H1 (cell line): Measurements from ENCODE around the gene FOXI1. TPM values are rescaled to one million over a fixed set of nuclear protein-coding genes. Genes with fewer than 3 reads are reported as not detected.

Source experiments
- CTCF ChIA-PET: fragments of 300-600 bp; sonication (Branson Sonifier 250); formaldehyde crosslinking; loops from one replicate; lab custom pipeline; 2021; ENCODE audit not compliant: partially characterized antibody; lab: Charles Lee
- POLR2A ChIA-PET: fragments of 300-600 bp; sonication (Branson Sonifier 250); formaldehyde crosslinking; loops from one replicate; lab custom pipeline; 2021; ENCODE audit warnings: inconsistent platforms; ENCODE audit not compliant: partially characterized antibody; lab: Charles Lee
- DNase-seq, 2 experiments: peaks; one replicate each; pipeline versions ENCODE4 v3.0.0 to v3.0.0-alpha.2; 2010 to 2022; ENCODE audit warnings: low spot score in 2 of 2, low read depth in 1 of 2, mixed read lengths in 1 of 2
- FAIRE-seq: peaks from 2 replicates; lab custom pipeline; 2011; peaks lifted over from hg19 to GRCh38; lab: Jason Lieb, UNC
- H2AFZ ChIP-seq: 2 replicates; pipeline ENCODE4 v1.8.1; 2012; ENCODE audit warnings: low read length, inconsistent platforms
- H2AK5ac ChIP-seq: 2 replicates; pipeline ENCODE4 v1.6.1; 2013; ENCODE audit warnings: low read depth, low read length
- H2BK120ac ChIP-seq: replicated peaks from 2 replicates; pipeline ENCODE3; 2013; ENCODE audit warnings: low read depth, low read length, inconsistent platforms
- H2BK12ac ChIP-seq: 2 replicates; pipeline ENCODE4 v1.6.1; 2013; ENCODE audit warnings: low read depth, low read length
- H2BK15ac ChIP-seq: 2 replicates; pipeline ENCODE4 v1.6.1; 2013; ENCODE audit warnings: low read length
- H2BK20ac ChIP-seq: 2 replicates; pipeline ENCODE4 v1.6.1; 2013; ENCODE audit warnings: low read length
- H2BK5ac ChIP-seq: 2 replicates; pipeline ENCODE4 v1.6.1; 2013; ENCODE audit warnings: low read depth, low read length
- H3K14ac ChIP-seq: 2 replicates; pipeline ENCODE4 v1.6.1; 2013; ENCODE audit warnings: inconsistent platforms; ENCODE audit not compliant: insufficient read length
- H3K18ac ChIP-seq: 2 replicates; pipeline ENCODE4 v1.6.1; 2013; ENCODE audit warnings: low read length; ENCODE audit errors: extremely low read depth
- H3K23ac ChIP-seq: 2 replicates; pipeline ENCODE4 v1.6.1; 2013; ENCODE audit warnings: inconsistent platforms; ENCODE audit not compliant: insufficient read length
- H3K23me2 ChIP-seq: 2 replicates; pipeline ENCODE4 v1.6.1; 2013; ENCODE audit warnings: low read depth, low read length
- H3K27ac ChIP-seq: 2 replicates; pipeline ENCODE4 v1.6.1; 2011; ENCODE audit warnings: low read depth, low read length, inconsistent platforms
- H3K27me3 ChIP-seq, 4 experiments: replicated peaks in 1 of 4; 1 replicate in 1 of 4; 2 replicates in 3 of 4; pipeline versions ENCODE4 v1.6.1 to v1.8.1; 2011 to 2013; ENCODE audit warnings: low read length in 3 of 4, mild to moderate bottlenecking in 3 of 4, inconsistent platforms in 2 of 4, mixed read lengths in 2 of 4, moderate library complexity in 1 of 4; ENCODE audit not compliant: control insufficient read depth in 3 of 4, insufficient read depth in 3 of 4; ENCODE audit errors: extremely low read depth in 1 of 4
- H3K36me3 ChIP-seq, 4 experiments: 2 replicates each; pipeline versions ENCODE4 v1.6.1 to v1.8.1; 2011 to 2013; ENCODE audit warnings: mild to moderate bottlenecking in 4 of 4, low read length in 3 of 4, moderate library complexity in 2 of 4, control low read depth in 1 of 4, inconsistent platforms in 1 of 4; ENCODE audit not compliant: insufficient read depth in 4 of 4, control insufficient read depth in 2 of 4
- H3K4ac ChIP-seq: replicated peaks from 2 replicates; pipeline ENCODE3; 2013; ENCODE audit warnings: low read length, low read depth, mixed read lengths, inconsistent platforms; ENCODE audit not compliant: insufficient read length
- H3K4me1 ChIP-seq, 4 experiments: replicated peaks in 1 of 4; 1 replicate in 1 of 4; 2 replicates in 3 of 4; pipeline versions ENCODE4 v1.6.1 to v1.8.1; 2011 to 2013; ENCODE audit warnings: low read length in 3 of 4, inconsistent platforms in 2 of 4, mixed read lengths in 1 of 4; ENCODE audit not compliant: insufficient read depth in 4 of 4, control insufficient read depth in 3 of 4
- H3K4me2 ChIP-seq, 2 experiments: 2 replicates each; pipeline versions ENCODE4 v1.6.1 to v1.8.1; 2011 to 2013; ENCODE audit warnings: low read depth in 2 of 2, low read length in 2 of 2, control low read depth in 1 of 2, inconsistent platforms in 1 of 2, mild to moderate bottlenecking in 1 of 2; ENCODE audit not compliant: insufficient read depth in 1 of 2
- H3K4me3 ChIP-seq, 4 experiments: fragments of 200-600, 300-600 bp in 1 of 4; sonication (generic), shearing (Covaris generic), sonication (Bioruptor Twin) in 1 of 4; 2 replicates each; pipeline versions ENCODE4 v1.5.1 to v1.8.1; 2011 to 2016; ENCODE audit warnings: low read length in 4 of 4, low read depth in 3 of 4, control low read depth in 2 of 4, inconsistent platforms in 2 of 4, mild to moderate bottlenecking in 2 of 4, mixed read lengths in 1 of 4, moderate library complexity in 1 of 4; ENCODE audit not compliant: insufficient read depth in 2 of 4; ENCODE audit errors: extremely low read depth in 1 of 4
- H3K56ac ChIP-seq: replicated peaks from 2 replicates; pipeline ENCODE3; 2013; ENCODE audit warnings: low read depth, mild to moderate bottlenecking, mixed read lengths, low read length, inconsistent platforms; ENCODE audit not compliant: insufficient read length
- H3K79me1 ChIP-seq: 2 replicates; pipeline ENCODE4 v1.6.1; 2013; ENCODE audit warnings: low read depth, low read length, control low read depth
- H3K79me2 ChIP-seq, 2 experiments: 2 replicates each; pipeline versions ENCODE4 v1.6.1 to v1.8.1; 2012 to 2013; ENCODE audit warnings: low read length in 2 of 2, mild to moderate bottlenecking in 2 of 2, inconsistent platforms in 1 of 2; ENCODE audit not compliant: insufficient read depth in 2 of 2, control insufficient read depth in 1 of 2
- H3K9ac ChIP-seq, 4 experiments: replicated peaks in 1 of 4; 1 replicate in 1 of 4; 2 replicates in 3 of 4; pipeline versions ENCODE4 v1.6.1 to v1.8.1; 2011 to 2013; ENCODE audit warnings: low read depth in 3 of 4, low read length in 3 of 4, control low read depth in 2 of 4, mild to moderate bottlenecking in 2 of 4, moderate library complexity in 2 of 4, inconsistent platforms in 1 of 4; ENCODE audit errors: extremely low read depth in 1 of 4
- H3K9me3 ChIP-seq, 2 experiments: 2 replicates each; pipeline versions ENCODE4 v1.6.1 to v1.8.1; 2012 to 2013; ENCODE audit warnings: mild to moderate bottlenecking in 2 of 2, moderate library complexity in 2 of 2, control low read depth in 1 of 2, inconsistent platforms in 1 of 2, low read depth in 1 of 2, low read length in 1 of 2, mixed read lengths in 1 of 2; ENCODE audit not compliant: insufficient read depth in 2 of 2
- H4K20me1 ChIP-seq, 2 experiments: replicated peaks in 1 of 2; 2 replicates each; pipeline versions ENCODE3 to v1.8.1; 2011 to 2013; ENCODE audit warnings: inconsistent platforms in 2 of 2, low read length in 2 of 2, mild to moderate bottlenecking in 1 of 2; ENCODE audit not compliant: insufficient read depth in 2 of 2, control insufficient read depth in 1 of 2
- H4K5ac ChIP-seq: 2 replicates; pipeline ENCODE4 v1.6.1; 2013; ENCODE audit warnings: low read length, low read depth, mixed read lengths, inconsistent platforms; ENCODE audit not compliant: insufficient read length
- H4K8ac ChIP-seq: 2 replicates; pipeline ENCODE4 v1.8.0; 2013; ENCODE audit warnings: mild to moderate bottlenecking, moderate library complexity, low read length, inconsistent platforms; ENCODE audit not compliant: insufficient read depth; ENCODE audit errors: extremely low read depth
- H4K91ac ChIP-seq: replicated peaks from 2 replicates; pipeline ENCODE3; 2013; ENCODE audit warnings: low read length, mixed read lengths, inconsistent platforms; ENCODE audit not compliant: insufficient read length
- ASH2L ChIP-seq: fragments of 200-600, 300-600 bp; sonication (generic); IDR thresholded peaks from one replicate; pipeline ENCODE4 v1.7.1; 2017; ENCODE audit warnings: low read length
- CEBPB ChIP-seq: IDR thresholded peaks from 2 replicates; pipeline ENCODE4 v1.6.1; 2012; ENCODE audit warnings: low read depth, low read length
- E2F6 ChIP-seq: IDR thresholded peaks from 2 replicates; pipeline ENCODE4 v1.6.1; 2012; ENCODE audit warnings: inconsistent platforms
- FOSL1 ChIP-seq: IDR thresholded peaks from 2 replicates; pipeline ENCODE4 v1.6.1; 2011; ENCODE audit warnings: mild to moderate bottlenecking, low read depth, low read length, moderate library complexity; ENCODE audit not compliant: insufficient read depth
- HDAC6 ChIP-seq: IDR thresholded peaks from one replicate; pipeline ENCODE4 v1.7.1; 2012; ENCODE audit warnings: low read depth, mild to moderate bottlenecking, inconsistent platforms, low read length, moderate library complexity
- JUN ChIP-seq: IDR thresholded peaks from 2 replicates; pipeline ENCODE4 v1.6.1; 2011; ENCODE audit warnings: low read depth, mild to moderate bottlenecking, improper control_type of control experiment, low read length
- NANOG ChIP-seq: IDR thresholded peaks from 2 replicates; pipeline ENCODE4 v1.6.1; 2011; ENCODE audit warnings: low read length, low read depth, mild to moderate bottlenecking, inconsistent platforms; ENCODE audit not compliant: insufficient read depth, poor library complexity, severe bottlenecking
- RAD21 ChIP-seq, 2 experiments: IDR thresholded peaks in 1 of 2; conservative IDR thresholded peaks in 1 of 2; 2 replicates each; pipeline ENCODE4 v1.6.1; 2011; ENCODE audit warnings: low read depth in 2 of 2, low read length in 2 of 2, improper control_type of control experiment in 1 of 2, inconsistent platforms in 1 of 2, mild to moderate bottlenecking in 1 of 2, moderate library complexity in 1 of 2
- RXRA ChIP-seq: IDR thresholded peaks from 2 replicates; pipeline ENCODE4 v1.6.1; 2011; ENCODE audit warnings: low read depth, mild to moderate bottlenecking, low read length, moderate library complexity; ENCODE audit not compliant: insufficient read depth
- TAF7 ChIP-seq: optimal IDR thresholded peaks from 2 replicates; pipeline ENCODE3; 2011; ENCODE audit warnings: low read depth, mild to moderate bottlenecking, inconsistent platforms, low read length, moderate library complexity, borderline replicate concordance
- ZNF274 ChIP-seq: IDR thresholded peaks from 2 replicates; pipeline ENCODE4 v1.7.0; 2012; ENCODE audit warnings: low read length, borderline replicate concordance; ENCODE audit errors: extremely low read depth
- WGBS, 2 experiments: shearing (Covaris generic) in 1 of 2; methylation state at CpG; one replicate each; pipeline versions ENCODE4 v1.1.6 to v1.1.7; 2013 to 2015; ENCODE audit warnings: low lambda C conversion rate in 2 of 2, mixed read lengths in 2 of 2, inconsistent platforms in 1 of 2, low coverage in 1 of 2, missing lambda C conversion rate in 1 of 2; ENCODE audit not compliant: insufficient replicate concordance in 2 of 2, insufficient coverage in 1 of 2, insufficient read length in 1 of 2; ENCODE audit errors: extremely low coverage in 1 of 2, missing lambda C conversion rate in 1 of 2; 5-methylcytosine and 5-hydroxymethylcytosine counted together
- polyA plus RNA-seq, 7 experiments: library from polyadenylated mRNA; depleted of rRNA in 3 of 7; stranded (reverse) in 5 of 7; unstranded in 2 of 7; fragments of >200 nt in 5 of 7; fragments of 200-250 nt in 2 of 7; gene quantifications; 1 replicate in 5 of 7; 2 replicates in 1 of 7; 4 replicates in 1 of 7; pipeline versions ENCODE4 v1.2.1 to v1.2.3, GENCODE V29; 2011 to 2013; ENCODE audit warnings: missing spikeins in 2 of 7, mixed read lengths in 2 of 7
- total RNA-seq: library from RNA; stranded (reverse); fragmentation: NEBNext Ultra II Directional; extraction: Animal tissue kit (Norgen Biotek cat#: 25700); gene quantifications from 2 replicates; pipeline ENCODE4 v1.2.1, GENCODE V29; 2021

Gene FOXI1
- total and polyA plus RNA-seq, 2 of the 8 experiments (the other 6 are each of a cell fraction or from before 2014, with no cell fraction given), result not detected

- H3K79me2 ChIP-seq, result no peaks in the 10 kb centered on the region
- H2BK5ac ChIP-seq, result no peak overlapping the region
- H3K4ac ChIP-seq, result no peak overlapping the region
- H3K79me1 ChIP-seq, result no peaks in the 10 kb centered on the region
- 93% methylated on average over 11 of the region's 11 CpGs; no CpG with 5 or more reads in 1 of the 2 experiments for WGBS, 2 experiments
- H3K9ac ChIP-seq, result no peak overlapping the region
- no peak overlapping the region for H2AFZ ChIP-seq
- H4K5ac ChIP-seq, result no peak overlapping the region
- no peaks in the 10 kb centered on the region for H3K23me2 ChIP-seq
- no peaks in the 10 kb centered on the region for H3K4me1 ChIP-seq
- H2AK5ac ChIP-seq, result no peak overlapping the region
- no peak for FAIRE-seq
- no peak for TF ChIP-seq TAF7
- TF ChIP-seq HDAC6, result no peak
- TF ChIP-seq ASH2L, result no peak
- no peak for TF ChIP-seq RXRA
- TF ChIP-seq NANOG, result no peak
- TF ChIP-seq ZNF274, result no peak
- TF ChIP-seq RAD21 (IDR thresholded peaks at IDR 0.05 in 1 of 2, conservative IDR thresholded peaks at IDR 0.05 in 1 of 2; ENCODE audit: low read depth in 2 of 2, low read length in 2 of 2), result no peak
- TF ChIP-seq FOSL1, result no peak
- TF ChIP-seq CEBPB, result no peak
- no peak for TF ChIP-seq E2F6
- no peak for TF ChIP-seq JUN
- no peak overlapping the region for H3K23ac ChIP-seq
- H3K14ac ChIP-seq, result no peak overlapping the region
- no peak overlapping the region for H2BK120ac ChIP-seq
- H3K27ac ChIP-seq, result no peak overlapping the region
- H2BK15ac ChIP-seq, result no peak overlapping the region
- no peak overlapping the region for H2BK12ac ChIP-seq
- H3K27me3 ChIP-seq, result no peaks in the 10 kb centered on the region
- DNase-seq, result no peak
- H3K56ac ChIP-seq, result no peak overlapping the region
- no peak overlapping the region for H4K8ac ChIP-seq
- H4K91ac ChIP-seq, result no peak overlapping the region
- no peaks in the 10 kb centered on the region for H4K20me1 ChIP-seq
- no peak overlapping the region for H2BK20ac ChIP-seq
- POLR2A ChIA-PET, result interaction anchor here (0.5 kb wide), 1 partner anchor 9 kb away, joined by 4 read pairs; no protein-coding TSS in a partner anchor
- H3K36me3 ChIP-seq, result no peaks in the 10 kb centered on the region
- H3K4me2 ChIP-seq, result no peak overlapping the region
- H3K4me3 ChIP-seq, result no peak overlapping the region
- H3K18ac ChIP-seq, result no peak overlapping the region
- CTCF ChIA-PET, result interaction anchor here (0.6 to 3.2 kb wide), 6 partner anchors 12 to 559 kb away, joined by 3 to 19 read pairs (median 4); no protein-coding TSS in a partner anchor
- H3K9me3 ChIP-seq, result no peaks in the 10 kb centered on the region
Measured at GRCh38 chr5:170056561-170057267, 49.0 kb upstream of the FOXI1 start.
